ENCODE results near the gene CFD.
"Not testable (repeated sequence)": the region's sequence is repeated elsewhere in the genome, so short reads cannot be mapped to it uniquely, and the experiment has no call there.

Gene CFD

DNA sequence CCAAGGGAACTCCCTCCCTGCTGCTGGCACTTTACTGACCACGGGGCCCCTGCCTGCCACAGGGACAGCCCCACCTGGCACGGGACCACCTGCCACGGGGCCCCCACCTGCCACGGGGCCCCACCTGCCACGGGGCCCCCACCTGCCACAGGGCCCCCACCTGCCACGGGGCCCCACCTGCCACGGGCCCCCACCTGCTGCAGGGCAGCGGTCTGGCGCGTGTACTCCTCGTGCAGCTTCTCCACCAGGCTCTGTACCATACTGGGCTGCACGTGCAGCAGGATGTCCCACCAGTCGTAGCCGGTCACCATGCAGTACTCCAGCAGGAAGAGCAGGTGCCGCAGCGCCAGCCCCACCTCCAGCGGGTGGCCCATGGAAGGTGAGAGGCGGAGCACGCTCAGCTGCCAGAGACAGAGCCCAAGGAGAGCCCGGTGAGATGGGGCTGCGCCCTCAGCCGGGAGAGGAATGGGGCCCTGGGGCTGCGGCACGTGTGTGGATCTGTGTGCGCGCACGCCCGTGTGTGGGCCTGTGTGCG lies 17.4 kb downstream of the CFD start:
- peaks cover 5% of the 10 kb centered on the region for H4K20me1 ChIP-seq (ENCODE audit: control insufficient read depth, insufficient read depth, low read depth, low read length)

GRCh38 chr19:877992-878660 lies 18.7 kb downstream of the CFD start:
- not testable (repeated sequence) for H3K4me3 ChIP-seq (ENCODE audit: low read length); H3K27me3 ChIP-seq (ENCODE audit: control insufficient read depth, low read length); H3K36me3 ChIP-seq (ENCODE audit: control insufficient read depth, low read length); H3K79me2 ChIP-seq (ENCODE audit: control insufficient read depth, low read length); H3K9me2 ChIP-seq (replicated peaks; ENCODE audit: control insufficient read depth, low read length); H4K20me1 ChIP-seq (ENCODE audit: control insufficient read depth, insufficient read depth, low read depth, low read length); H3K4me1 ChIP-seq (ENCODE audit: control insufficient read depth, low read length); H3K27ac ChIP-seq (ENCODE audit: low read depth, low read length); H3K9me3 ChIP-seq (ENCODE audit: control insufficient read depth, insufficient read depth, low read length); H3K4me2 ChIP-seq (ENCODE audit: low read length); H3F3A ChIP-seq (ENCODE audit: control insufficient read depth, insufficient read depth)

More for the DNA sequence above, 17.4 kb downstream of the CFD start:
- H3K79me2 ChIP-seq (ENCODE audit: control insufficient read depth, low read length) = no peaks in the 10 kb centered on the region
- H3K4me3 ChIP-seq (ENCODE audit: low read length) = no peak overlapping the region
- H3K27me3 ChIP-seq (ENCODE audit: control insufficient read depth, low read length) = no peaks in the 10 kb centered on the region
- TF ChIP-seq EZH2phosphoT487 (IDR thresholded peaks at IDR 0.05; ENCODE audit: borderline replicate concordance, low read length) = no peak
- TF ChIP-seq, protein P1, sequence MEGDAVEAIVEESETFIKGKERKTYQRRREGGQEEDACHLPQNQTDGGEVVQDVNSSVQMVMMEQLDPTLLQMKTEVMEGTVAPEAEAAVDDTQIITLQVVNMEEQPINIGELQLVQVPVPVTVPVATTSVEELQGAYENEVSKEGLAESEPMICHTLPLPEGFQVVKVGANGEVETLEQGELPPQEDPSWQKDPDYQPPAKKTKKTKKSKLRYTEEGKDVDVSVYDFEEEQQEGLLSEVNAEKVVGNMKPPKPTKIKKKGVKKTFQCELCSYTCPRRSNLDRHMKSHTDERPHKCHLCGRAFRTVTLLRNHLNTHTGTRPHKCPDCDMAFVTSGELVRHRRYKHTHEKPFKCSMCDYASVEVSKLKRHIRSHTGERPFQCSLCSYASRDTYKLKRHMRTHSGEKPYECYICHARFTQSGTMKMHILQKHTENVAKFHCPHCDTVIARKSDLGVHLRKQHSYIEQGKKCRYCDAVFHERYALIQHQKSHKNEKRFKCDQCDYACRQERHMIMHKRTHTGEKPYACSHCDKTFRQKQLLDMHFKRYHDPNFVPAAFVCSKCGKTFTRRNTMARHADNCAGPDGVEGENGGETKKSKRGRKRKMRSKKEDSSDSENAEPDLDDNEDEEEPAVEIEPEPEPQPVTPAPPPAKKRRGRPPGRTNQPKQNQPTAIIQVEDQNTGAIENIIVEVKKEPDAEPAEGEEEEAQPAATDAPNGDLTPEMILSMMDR (IDR thresholded peaks at IDR 0.05; ENCODE audit: low read depth, low read length, poor library complexity, severe bottlenecking) = no peak
- peaks cover 3% of the 10 kb centered on the region; the same call in 1 of the 2 replicates for H3K36me3 ChIP-seq (ENCODE audit: control insufficient read depth, low read length)
- peaks cover 5% of the 10 kb centered on the region; the same call in 1 of the 2 replicates for H3F3A ChIP-seq (ENCODE audit: control insufficient read depth, insufficient read depth)
- no peak overlapping the region for H3K27ac ChIP-seq (ENCODE audit: low read depth, low read length)
- H3K9me3 ChIP-seq (ENCODE audit: control insufficient read depth, insufficient read depth, low read length) = no peaks in the 10 kb centered on the region
- H3K4me1 ChIP-seq (ENCODE audit: control insufficient read depth, low read length) = peaks cover 8% of the 10 kb centered on the region
- H3K4me2 ChIP-seq (ENCODE audit: low read length) = no peak overlapping the region
- H3K9me2 ChIP-seq (replicated peaks; ENCODE audit: control insufficient read depth, low read length) = no peaks in the 10 kb centered on the region

GRCh38 chr19:878751-879561 lies 19.5 kb downstream of the CFD start:
- not testable (repeated sequence) for H4K20me1 ChIP-seq (ENCODE audit: control insufficient read depth, insufficient read depth, low read depth, low read length); H3K27ac ChIP-seq (ENCODE audit: low read depth, low read length); H3K36me3 ChIP-seq (ENCODE audit: control insufficient read depth, low read length); H3F3A ChIP-seq (ENCODE audit: control insufficient read depth, insufficient read depth); H3K9me2 ChIP-seq (replicated peaks; ENCODE audit: control insufficient read depth, low read length); H3K4me3 ChIP-seq (ENCODE audit: low read length); H3K79me2 ChIP-seq (ENCODE audit: control insufficient read depth, low read length); H3K4me1 ChIP-seq (ENCODE audit: control insufficient read depth, low read length); H3K27me3 ChIP-seq (ENCODE audit: control insufficient read depth, low read length); H3K4me2 ChIP-seq (ENCODE audit: low read length); H3K9me3 ChIP-seq (ENCODE audit: control insufficient read depth, insufficient read depth, low read length)

DNA sequence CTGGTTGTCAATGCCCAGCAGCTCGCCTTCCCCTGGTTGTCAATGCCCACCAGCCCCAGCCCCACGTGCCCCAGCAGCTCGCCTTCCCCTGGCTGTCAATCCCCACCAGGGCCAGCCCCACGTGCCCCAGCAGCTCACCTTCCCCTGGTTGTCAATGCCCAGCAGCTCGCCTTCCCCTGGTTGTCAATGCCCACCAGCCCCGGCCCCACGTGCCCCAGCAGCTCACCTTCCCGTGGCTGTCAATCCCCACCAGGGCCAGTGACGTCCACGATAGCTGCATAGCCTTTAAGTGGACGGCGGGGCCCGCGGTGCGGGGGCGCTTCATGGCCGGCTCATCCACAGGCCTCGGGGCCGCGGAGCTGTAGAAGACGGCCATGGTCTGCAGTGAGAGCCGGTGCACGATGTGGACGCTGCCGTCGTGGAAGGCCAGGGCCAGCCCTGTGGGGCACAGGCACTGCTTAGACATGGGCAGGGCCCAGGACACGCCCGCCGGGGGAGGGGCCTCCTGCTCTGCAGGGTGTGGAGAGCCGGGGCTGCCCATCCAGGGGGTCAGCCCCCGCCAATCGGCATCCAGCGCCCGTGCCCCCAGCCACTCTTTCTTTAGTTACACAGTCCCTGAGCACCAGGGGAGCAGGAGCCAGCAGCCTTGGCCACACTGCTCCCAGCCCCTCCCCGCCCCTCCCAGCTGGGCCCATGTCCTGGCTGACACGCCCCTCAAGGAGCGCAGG lies 20.4 kb downstream of the CFD start:
- TF ChIP-seq, protein P1 (IDR thresholded peaks at IDR 0.05; ENCODE audit: low read depth, low read length, poor library complexity, severe bottlenecking) = no peak
- TF ChIP-seq EZH2phosphoT487 (IDR thresholded peaks at IDR 0.05; ENCODE audit: borderline replicate concordance, low read length) = no peak
- H3F3A ChIP-seq (ENCODE audit: control insufficient read depth, insufficient read depth) = no peaks in the 10 kb centered on the region
- no peaks in the 10 kb centered on the region for H4K20me1 ChIP-seq (ENCODE audit: control insufficient read depth, insufficient read depth, low read depth, low read length)
- H3K27ac ChIP-seq (ENCODE audit: low read depth, low read length) = no peak overlapping the region
- H3K9me2 ChIP-seq (replicated peaks; ENCODE audit: control insufficient read depth, low read length) = no peaks in the 10 kb centered on the region
- no peaks in the 10 kb centered on the region for H3K79me2 ChIP-seq (ENCODE audit: control insufficient read depth, low read length)
- H3K27me3 ChIP-seq (ENCODE audit: control insufficient read depth, low read length) = no peaks in the 10 kb centered on the region
- H3K9me3 ChIP-seq (ENCODE audit: control insufficient read depth, insufficient read depth, low read length) = no peaks in the 10 kb centered on the region
- H3K4me1 ChIP-seq (ENCODE audit: control insufficient read depth, low read length) = no peaks in the 10 kb centered on the region
- H3K36me3 ChIP-seq (ENCODE audit: control insufficient read depth, low read length) = peaks cover 3% of the 10 kb centered on the region; the same call in 1 of the 2 replicates
- H3K4me3 ChIP-seq (ENCODE audit: low read length) = no peak overlapping the region
- H3K4me2 ChIP-seq (ENCODE audit: low read length) = no peak overlapping the region
